Measurements from ENCODE around the gene ADAM12. TPM values are rescaled to one million over a fixed set of nuclear protein-coding genes. Genes with fewer than 3 reads are reported as not detected.
A peak's percentile ranks its signal among the peaks of the same experiment; 100 is the strongest.
"Not testable (repeated sequence)": the region's sequence is repeated elsewhere in the genome, so short reads cannot be mapped to it uniquely, and the experiment has no call there.

ADAM12 gene
- total RNA-seq, 4 donors from 2014 or later: 0.19 to 2.6 (median 1.5) TPM

DNA sequence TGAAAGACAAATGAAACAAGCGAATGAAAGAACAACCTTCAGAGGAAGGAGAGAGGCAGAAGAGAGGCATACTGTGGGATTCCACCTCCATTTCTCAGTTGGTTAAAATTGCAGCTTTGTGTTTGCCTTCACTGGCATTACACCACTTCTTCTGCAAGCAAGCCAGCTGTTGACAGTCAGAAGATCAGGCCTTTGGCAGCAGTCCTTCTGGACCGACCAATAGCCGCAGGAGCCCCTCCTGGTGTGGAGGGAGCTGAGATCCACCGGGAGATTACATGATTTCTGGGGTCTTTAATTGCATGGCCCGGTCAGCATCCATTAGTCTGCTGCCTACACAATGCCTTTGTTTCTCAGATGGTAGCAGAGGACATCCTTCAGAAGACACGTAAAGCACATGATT lies 206.7 kb downstream of the ADAM12 start:
- Histone ChIP-seq H3K27me3 (no peaks in the 10 kb centered on the region), H3K4me1 (no peaks in the 10 kb centered on the region), H3K27ac (no peak overlapping the region), H3K36me3 (no peaks in the 10 kb centered on the region), H3K4me3 (no peak overlapping the region), H3K9me3 (no peaks in the 10 kb centered on the region)
- DNase-seq (ENCODE audit: low spot score in 2 of 2): no peak
- no peak for TF ChIP-seq EP300 (IDR thresholded peaks at IDR 0.05)
- WGBS: 76% methylated on average over 6 of the region's 6 CpGs

GRCh38 chr10:126179637-126180036 lies 208.6 kb downstream of the ADAM12 start:
- Histone ChIP-seq H3K27me3 (no peaks in the 10 kb centered on the region), H3K4me1 (no peaks in the 10 kb centered on the region), H3K36me3 (no peaks in the 10 kb centered on the region), H3K27ac (no peak overlapping the region), H3K4me3 (no peak overlapping the region), H3K9me3 (no peaks in the 10 kb centered on the region)
- no peak for DNase-seq (ENCODE audit: low spot score in 2 of 2)
- no peak for TF ChIP-seq EP300 (IDR thresholded peaks at IDR 0.05)
- no peak for TF ChIP-seq POLR2AphosphoS5 (IDR thresholded peaks at IDR 0.05)
- TF ChIP-seq, protein P1, sequence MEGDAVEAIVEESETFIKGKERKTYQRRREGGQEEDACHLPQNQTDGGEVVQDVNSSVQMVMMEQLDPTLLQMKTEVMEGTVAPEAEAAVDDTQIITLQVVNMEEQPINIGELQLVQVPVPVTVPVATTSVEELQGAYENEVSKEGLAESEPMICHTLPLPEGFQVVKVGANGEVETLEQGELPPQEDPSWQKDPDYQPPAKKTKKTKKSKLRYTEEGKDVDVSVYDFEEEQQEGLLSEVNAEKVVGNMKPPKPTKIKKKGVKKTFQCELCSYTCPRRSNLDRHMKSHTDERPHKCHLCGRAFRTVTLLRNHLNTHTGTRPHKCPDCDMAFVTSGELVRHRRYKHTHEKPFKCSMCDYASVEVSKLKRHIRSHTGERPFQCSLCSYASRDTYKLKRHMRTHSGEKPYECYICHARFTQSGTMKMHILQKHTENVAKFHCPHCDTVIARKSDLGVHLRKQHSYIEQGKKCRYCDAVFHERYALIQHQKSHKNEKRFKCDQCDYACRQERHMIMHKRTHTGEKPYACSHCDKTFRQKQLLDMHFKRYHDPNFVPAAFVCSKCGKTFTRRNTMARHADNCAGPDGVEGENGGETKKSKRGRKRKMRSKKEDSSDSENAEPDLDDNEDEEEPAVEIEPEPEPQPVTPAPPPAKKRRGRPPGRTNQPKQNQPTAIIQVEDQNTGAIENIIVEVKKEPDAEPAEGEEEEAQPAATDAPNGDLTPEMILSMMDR (IDR thresholded peaks at IDR 0.05): no peak
- no peak for TF ChIP-seq POLR2A (IDR thresholded peaks at IDR 0.05)
- 86% methylated on average over 7 of the region's 7 CpGs for WGBS

- WGBS: 84% methylated on average over 7 of the region's 7 CpGs
- Histone ChIP-seq H3K9me3 (no peaks in the 10 kb centered on the region), H3K36me3 (no peaks in the 10 kb centered on the region), H3K4me1 (no peaks in the 10 kb centered on the region), H3K4me3 (no peak overlapping the region), H3K27me3 (no peaks in the 10 kb centered on the region), H3K27ac (no peak overlapping the region)
- DNase-seq (ENCODE audit: low spot score in 2 of 2): no peak
- TF ChIP-seq, protein P1 (IDR thresholded peaks at IDR 0.05): no peak
- TF ChIP-seq POLR2AphosphoS5 (IDR thresholded peaks at IDR 0.05): no peak
- TF ChIP-seq POLR2A (IDR thresholded peaks at IDR 0.05): no peak
- TF ChIP-seq EP300 (IDR thresholded peaks at IDR 0.05): no peak
Observed at GRCh38 chr10:126177417-126178030, 210.8 kb downstream of the ADAM12 start.

DNA sequence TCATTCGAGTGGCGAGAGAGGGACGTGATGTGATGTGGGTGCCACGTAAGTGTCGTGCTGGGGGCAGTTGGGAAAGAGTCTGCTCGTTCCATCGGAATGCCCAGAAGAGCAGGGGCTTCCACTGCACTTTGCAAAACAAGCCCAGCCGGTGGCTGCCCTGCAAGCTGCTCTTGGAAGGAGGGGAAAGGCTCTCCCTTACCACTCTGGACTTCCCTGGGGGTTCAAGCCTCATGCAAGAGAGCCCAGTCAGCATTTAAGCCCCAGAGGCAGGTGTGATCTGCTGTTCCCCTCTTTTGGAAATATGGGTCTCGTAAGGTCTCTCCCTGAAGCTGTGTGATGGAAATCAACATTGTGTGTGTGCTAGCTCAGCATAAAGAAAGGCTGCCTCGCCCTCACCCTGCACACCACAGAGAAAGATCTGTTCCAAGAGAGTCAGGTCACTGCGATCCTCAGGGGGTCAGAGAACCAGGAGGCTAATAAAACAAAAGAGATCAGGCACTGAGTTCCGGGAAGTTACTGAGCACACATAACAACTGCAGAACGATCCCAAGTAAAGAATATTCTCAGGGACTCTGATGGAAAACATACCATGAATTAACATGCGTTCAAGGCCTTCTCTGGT lies 212.5 kb downstream of the ADAM12 start:
- Histone ChIP-seq H3K27me3 (no peaks in the 10 kb centered on the region), H3K9me3 (no peaks in the 10 kb centered on the region), H3K36me3 (no peaks in the 10 kb centered on the region), H3K4me1 (no peaks in the 10 kb centered on the region), H3K4me3 (no peak overlapping the region), H3K27ac (no peak overlapping the region)
- no peak for DNase-seq (ENCODE audit: low spot score in 2 of 2)
- TF ChIP-seq EP300 (IDR thresholded peaks at IDR 0.05): no peak
- no peak for TF ChIP-seq POLR2AphosphoS5 (IDR thresholded peaks at IDR 0.05)
- TF ChIP-seq, protein P1 (IDR thresholded peaks at IDR 0.05): no peak
- TF ChIP-seq POLR2A (IDR thresholded peaks at IDR 0.05): no peak
- WGBS: 70% methylated on average over 14 of the region's 14 CpGs

GRCh38 chr10:126172755-126173154 lies 215.5 kb downstream of the ADAM12 start:
- 100% methylated on average over 1 of the region's 1 CpG for WGBS
- H3K9me3 ChIP-seq; H3K36me3 ChIP-seq; H3K27ac ChIP-seq; H3K4me3 ChIP-seq; H3K4me1 ChIP-seq; DNase-seq (ENCODE audit: low spot score in 2 of 2); H3K27me3 ChIP-seq: not testable (repeated sequence)

DNA sequence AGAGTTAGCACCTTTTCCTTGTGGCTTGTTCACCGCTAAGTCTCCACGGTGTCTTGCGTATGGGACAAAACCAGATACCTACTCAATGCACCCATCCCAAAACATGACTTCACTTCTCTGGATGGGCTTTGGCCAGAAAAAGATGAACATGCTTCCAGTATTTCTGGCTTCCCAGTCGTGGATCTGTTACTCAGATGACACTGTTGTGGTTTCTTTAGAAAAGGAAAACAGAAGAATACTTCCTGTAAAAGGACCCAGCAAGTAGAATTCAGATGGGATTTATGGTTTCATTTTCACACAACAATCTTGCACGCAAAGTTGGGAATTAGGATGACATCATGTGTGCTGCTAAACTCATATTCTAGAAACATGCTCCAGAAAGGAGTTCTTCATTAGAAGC lies 216.7 kb downstream of the ADAM12 start:
- H3K36me3 ChIP-seq: no peaks in the 10 kb centered on the region
- DNase-seq (ENCODE audit: low spot score in 2 of 2): no peak
- no peaks in the 10 kb centered on the region for H3K9me3 ChIP-seq
- no peak overlapping the region for H3K27ac ChIP-seq
- no peaks in the 10 kb centered on the region for H3K27me3 ChIP-seq
- no peaks in the 10 kb centered on the region for H3K4me1 ChIP-seq
- H3K4me3 ChIP-seq: peak overlapping the region; percentile 2
- 60% methylated on average over 5 of the region's 5 CpGs for WGBS
- TF ChIP-seq POLR2AphosphoS5 (IDR thresholded peaks at IDR 0.05): no peak
- no peak for TF ChIP-seq POLR2A (IDR thresholded peaks at IDR 0.05)
- TF ChIP-seq, protein P1 (IDR thresholded peaks at IDR 0.05): no peak
- TF ChIP-seq EP300 (IDR thresholded peaks at IDR 0.05): no peak

Data from suprapubic skin (tissue), 4 donors.